Measurements from ENCODE around the gene MAML2. TPM values are rescaled to one million over a fixed set of nuclear protein-coding genes. Genes with fewer than 3 reads are reported as not detected.

MAML2 gene
- total RNA-seq, 1 donor from 2014 or later = 5.2 TPM

DNA sequence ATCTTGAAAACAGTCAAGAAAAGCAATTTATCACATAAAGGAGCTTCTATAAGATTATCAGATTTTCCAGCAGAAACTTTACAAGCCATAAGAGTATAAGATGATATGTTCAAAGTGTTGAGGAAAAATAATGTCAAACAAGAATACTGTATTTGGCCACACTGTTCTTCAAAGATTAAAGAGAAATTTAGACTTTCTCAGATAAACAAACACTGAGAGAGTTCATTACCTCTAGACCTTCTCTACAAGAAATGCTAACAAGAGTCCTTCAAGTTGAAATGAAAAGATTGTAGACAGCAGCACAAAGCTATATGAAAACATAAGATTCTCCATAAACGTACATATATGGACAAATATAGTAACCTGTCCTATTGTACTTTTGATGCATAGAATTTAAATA is 411.1 kb downstream of the MAML2 start:
- Histone ChIP-seq H3K36me3 (ENCODE audit: control insufficient read depth in 3 of 3, insufficient read depth in 3 of 3, low read length in 3 of 3) (no peaks in the 10 kb centered on the region), H3K9ac (ENCODE audit: low read depth in 1 of 3, low read length in 3 of 3) (no peak overlapping the region), H3K27me3 (ENCODE audit: control insufficient read depth in 3 of 3, insufficient read depth in 3 of 3, low read length in 3 of 3) (no peaks in the 10 kb centered on the region), H3K27ac (ENCODE audit: low read depth, low read length) (no peak overlapping the region), H3K4me1 (ENCODE audit: control insufficient read depth in 3 of 3, insufficient read depth in 3 of 3, low read length in 3 of 3) (no peaks in the 10 kb centered on the region), H3K4me3 (ENCODE audit: low read length in 3 of 3) (no peak overlapping the region), H3K9me3 (ENCODE audit: control insufficient read depth in 3 of 3, low read length in 3 of 3) (no peaks in the 10 kb centered on the region)

DNA sequence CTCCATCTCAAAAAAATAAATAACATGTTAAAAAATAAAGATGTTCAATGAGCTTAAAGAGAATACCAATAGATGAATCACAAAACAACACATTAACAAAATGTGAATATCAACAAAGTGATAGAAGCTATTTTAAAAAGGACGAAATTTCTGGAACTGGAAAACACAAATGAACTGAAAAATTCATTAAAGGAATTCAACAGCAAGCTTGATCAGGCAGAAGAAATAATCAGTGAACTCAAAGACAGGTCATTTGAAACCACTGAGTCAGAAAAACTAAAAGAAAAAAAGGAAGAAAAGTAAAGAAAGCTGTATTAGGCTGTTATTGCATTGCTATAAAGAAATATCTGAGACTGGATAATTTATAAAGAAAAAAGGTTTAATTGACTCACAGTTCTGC is 412.0 kb downstream of the MAML2 start:
- H3K4me1 ChIP-seq (ENCODE audit: control insufficient read depth in 3 of 3, insufficient read depth in 3 of 3, low read length in 3 of 3) = no peaks in the 10 kb centered on the region
- H3K9ac ChIP-seq (ENCODE audit: low read depth in 1 of 3, low read length in 3 of 3) = no peak overlapping the region
- H3K9me3 ChIP-seq (ENCODE audit: control insufficient read depth in 3 of 3, low read length in 3 of 3) = no peaks in the 10 kb centered on the region
- H3K27ac ChIP-seq (ENCODE audit: low read depth, low read length) = no peak overlapping the region
- H3K4me3 ChIP-seq (ENCODE audit: low read length in 3 of 3) = no peak overlapping the region
- no peaks in the 10 kb centered on the region for H3K27me3 ChIP-seq (ENCODE audit: control insufficient read depth in 3 of 3, insufficient read depth in 3 of 3, low read length in 3 of 3)
- H3K36me3 ChIP-seq (ENCODE audit: control insufficient read depth in 3 of 3, insufficient read depth in 3 of 3, low read length in 3 of 3) = no peaks in the 10 kb centered on the region

DNA sequence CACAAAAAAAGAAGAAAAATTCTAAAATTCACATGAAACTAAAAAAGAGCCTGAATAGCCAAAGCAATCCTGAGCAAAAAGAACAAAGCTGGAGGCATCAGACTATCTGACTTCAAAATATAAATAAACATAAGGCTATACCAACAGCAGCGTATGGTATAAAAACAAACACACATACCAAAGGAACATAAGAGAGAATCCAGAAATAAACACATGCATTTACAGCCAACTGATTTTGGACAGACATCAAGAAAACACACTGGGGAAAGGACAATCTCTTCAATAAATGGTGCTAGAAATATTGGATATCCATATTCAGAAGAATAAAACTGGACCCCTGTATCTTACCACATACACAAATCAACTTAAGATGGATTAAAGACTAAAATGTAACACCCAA is 416.3 kb downstream of the MAML2 start:
- Histone ChIP-seq H3K27me3 (ENCODE audit: control insufficient read depth in 3 of 3, insufficient read depth in 3 of 3, low read length in 3 of 3) (no peaks in the 10 kb centered on the region), H3K4me1 (ENCODE audit: control insufficient read depth in 3 of 3, insufficient read depth in 3 of 3, low read length in 3 of 3) (peaks cover 7 to 19% (median 13%) of the 10 kb centered on the region in 3 donors), H3K27ac (ENCODE audit: low read depth, low read length) (no peak overlapping the region), H3K9ac (ENCODE audit: low read depth in 1 of 3, low read length in 3 of 3) (no peak overlapping the region), H3K4me3 (ENCODE audit: low read length in 3 of 3) (no peak overlapping the region), H3K9me3 (ENCODE audit: control insufficient read depth in 3 of 3, low read length in 3 of 3) (no peaks in the 10 kb centered on the region), H3K36me3 (ENCODE audit: control insufficient read depth in 3 of 3, insufficient read depth in 3 of 3, low read length in 3 of 3) (no peaks in the 10 kb centered on the region)

Small RNA genes lying within 50 kb of the gene (small RNA-seq; reads per million reads assigned to genes)
- gene MIR1260B = not detected

Other genes starting within 250 kb of the MAML2 start
- gene CCDC82, start 46.7 kb upstream of the MAML2 start, total RNA-seq = 20.4 TPM
- gene JRKL, start 46.8 kb upstream of the MAML2 start, total RNA-seq = 7.3 TPM